HTERT RPE-1 (cell line): Measurements from ENCODE around the gene NANS.

Experiments used
- in situ Hi-C: fragments of 300-500 bp; cut with MboI; formaldehyde crosslinking; loops from 4 replicates; pipeline ENCODE4 v1.14.3; 2020; ENCODE audit warnings: low sequenced_read_pairs

Gene NANS

GRCh38 chr9:98038958-98039357, 17.6 kb upstream of the NANS start:
- in situ Hi-C loops: no loop called here

- in situ Hi-C loops: no loop called here
These were observed 16.9 kb upstream of the NANS start for GRCh38 chr9:98039607-98040017.

- in situ Hi-C loops: no loop called here
These were observed 16.3 kb upstream of the NANS start for GRCh38 chr9:98040212-98040611.

- in situ Hi-C loops: no loop called here
These were observed 12.6 kb upstream of the NANS start for GRCh38 chr9:98043915-98044314.

GRCh38 chr9:98045234-98046179, 11.0 kb upstream of the NANS start:
- in situ Hi-C loops: no loop called here

GRCh38 chr9:98046180-98046543, 10.4 kb upstream of the NANS start:
- in situ Hi-C loops: no loop called here

- in situ Hi-C loops: no loop called here
These were observed 9.5 kb upstream of the NANS start for GRCh38 chr9:98047002-98047401.

- in situ Hi-C loops: no loop called here
These were observed 7.1 kb upstream of the NANS start for GRCh38 chr9:98049288-98050072.

- in situ Hi-C loops: no loop called here
These were observed 6.2 kb upstream of the NANS start for GRCh38 chr9:98050351-98050750.

GRCh38 chr9:98054376-98054951, 2.1 kb upstream of the NANS start:
- in situ Hi-C loops: no loop called here

GRCh38 chr9:98057138-98057799, 737 bp downstream of the NANS start:
- in situ Hi-C loops: no loop called here

GRCh38 chr9:98062161-98062560, 5.6 kb downstream of the NANS start:
- in situ Hi-C loops: no loop called here

GRCh38 chr9:98064623-98065392, 8.3 kb downstream of the NANS start:
- in situ Hi-C loops: no loop called here

GRCh38 chr9:98066235-98066634, 9.7 kb downstream of the NANS start:
- in situ Hi-C loops: no loop called here

GRCh38 chr9:98067184-98067583, 10.7 kb downstream of the NANS start:
- in situ Hi-C loops: no loop called here

- in situ Hi-C loops: no loop called here
These were observed 13.0 kb downstream of the NANS start for GRCh38 chr9:98069551-98069950.

GRCh38 chr9:98070704-98071103, 14.2 kb downstream of the NANS start:
- in situ Hi-C loops: no loop called here

- in situ Hi-C loops: no loop called here
These were observed 15.2 kb downstream of the NANS start for GRCh38 chr9:98071737-98072136.

GRCh38 chr9:98074115-98074990, 17.8 kb downstream of the NANS start:
- in situ Hi-C loops: no loop called here
